Panc1 (cell line): ENCODE measurements around the gene SCIMP. TPM values are rescaled to one million over a fixed set of nuclear protein-coding genes. Genes with fewer than 3 reads are reported as not detected.
"Not testable (repeated sequence)": the region's sequence is repeated elsewhere in the genome, so short reads cannot be mapped to it uniquely, and the experiment has no call there.

Source experiments
- ATAC-seq: fragments of 200-7000 bp; cut with Tn5 transposase; 2 replicates; pipeline ENCODE4 v1.9.1; 2020; ENCODE audit warnings: mild to moderate bottlenecking, moderate library complexity
- BruUV-seq: library from RNA; stranded (reverse); fragments of 400-500 nt; replicated peaks from 2 replicates; lab custom pipeline; 2021; lab: Mats Ljungman, UMichigan
- CTCF ChIA-PET: fragments of 300-600 bp; sonication (Branson Sonifier 250); formaldehyde crosslinking; loops from one replicate; lab custom pipeline; 2022; ENCODE audit warnings: antibody characterized with exemption; lab: Charles Lee
- POLR2A ChIA-PET: fragments of 300-600 bp; sonication (Branson Sonifier 250); formaldehyde crosslinking; loops from one replicate; lab custom pipeline; 2022; ENCODE audit warnings: antibody characterized with exemption; lab: Charles Lee
- DNase-seq: peaks from one replicate; pipeline ENCODE4 v3.0.0-alpha.2; 2010; ENCODE audit warnings: low read depth, low spot score
- H3K27ac ChIP-seq: 2 replicates; pipeline ENCODE4 v1.5.1; 2011; ENCODE audit warnings: mild to moderate bottlenecking, low read length, inconsistent platforms
- H3K27me3 ChIP-seq: fragments of 200-500 bp; sonication (Bioruptor generic); 2 replicates; pipeline ENCODE4 v1.6.0; 2014; ENCODE audit warnings: low read length, inconsistent platforms; ENCODE audit not compliant: control insufficient read depth, insufficient read depth
- H3K36me3 ChIP-seq: fragments of 200-500 bp; sonication (Bioruptor generic); 2 replicates; pipeline ENCODE4 v1.5.1; 2014; ENCODE audit warnings: inconsistent platforms, mild to moderate bottlenecking, low read length, moderate library complexity; ENCODE audit not compliant: control insufficient read depth, insufficient read depth
- H3K4me1 ChIP-seq: 2 replicates; pipeline ENCODE4 v1.5.1; 2011; ENCODE audit warnings: inconsistent platforms, mild to moderate bottlenecking, low read length, moderate library complexity; ENCODE audit not compliant: control insufficient read depth, insufficient read depth
- H3K4me3 ChIP-seq, 2 experiments: 2 replicates each; pipeline ENCODE4 v1.5.1; 2011 to 2012; ENCODE audit warnings: low read depth in 2 of 2, low read length in 2 of 2, mild to moderate bottlenecking in 2 of 2, inconsistent platforms in 1 of 2, moderate library complexity in 1 of 2
- H3K9me3 ChIP-seq: fragments of 200-500 bp; sonication (Bioruptor generic); 2 replicates; pipeline ENCODE4 v1.5.1; 2014; ENCODE audit warnings: low read depth, mild to moderate bottlenecking, inconsistent platforms, low read length, moderate library complexity; ENCODE audit not compliant: control insufficient read depth, insufficient read depth
- CTCF ChIP-seq: fragments of 450-650 bp; IDR thresholded peaks from 2 replicates; pipeline ENCODE4 v1.5.1; 2017; ENCODE audit warnings: mild to moderate bottlenecking
- POLR2AphosphoS5 ChIP-seq: IDR thresholded peaks from 2 replicates; pipeline ENCODE4 v1.6.1; 2012; ENCODE audit warnings: mild to moderate bottlenecking, low read depth, low read length, moderate library complexity
- REST ChIP-seq, 2 experiments: IDR thresholded peaks; 2 replicates each; pipeline ENCODE4 v1.6.1; 2011 to 2012; ENCODE audit warnings: low read depth in 2 of 2, control low read depth in 1 of 2, low read length in 1 of 2, mild to moderate bottlenecking in 1 of 2, moderate library complexity in 1 of 2; ENCODE audit not compliant: insufficient read depth in 1 of 2
- SIN3A ChIP-seq: IDR thresholded peaks from 2 replicates; pipeline ENCODE4 v1.6.1; 2012; ENCODE audit warnings: low read depth, mild to moderate bottlenecking, low read length, moderate library complexity, borderline replicate concordance; ENCODE audit not compliant: insufficient read depth
- TCF7L2 ChIP-seq: IDR thresholded peaks from 2 replicates; pipeline ENCODE4 v1.6.1; 2011; ENCODE audit warnings: mild to moderate bottlenecking, low read depth, low read length, inconsistent platforms
- in situ Hi-C: cut with HindIII; loops from 2 replicates; pipeline ENCODE4 v1.10.0; 2016; ENCODE audit warnings: low sequenced_read_pairs, low pct_unique_long_range_greater_than_20kb
- intact Hi-C: fragments of 100-400 bp; cut with micrococcal nuclease; formaldehyde crosslinking; loops from one replicate; pipeline ENCODE4 v1.10.0; 2022; ENCODE audit not compliant: unreplicated experiment
- total RNA-seq: library from RNA; stranded (reverse); gene quantifications from one replicate; pipeline ENCODE4 v1.2.1, GENCODE V29; 2021; ENCODE audit not compliant: unreplicated experiment

Gene SCIMP
- total RNA-seq, 1 experiment from 2014 or later = not detected

- TF ChIP-seq SIN3A (no peak), TCF7L2 (no peak), REST (IDR thresholded peaks at IDR 0.05; ENCODE audit: insufficient read depth in 1 of 2, low read depth in 2 of 2, low read length in 1 of 2) (no peak), POLR2AphosphoS5 (no peak), CTCF (no peak)
- H3K36me3 ChIP-seq = no peaks in the 10 kb centered on the region
- POLR2A ChIA-PET = no interaction called here
- no peak overlapping the region for H3K4me3 ChIP-seq
- DNase-seq (no peak), ATAC-seq (no peak)
- no peak overlapping the region for H3K27ac ChIP-seq
- no TSS peak for BruUV-seq
- CTCF ChIA-PET = no interaction called here
- no peaks in the 10 kb centered on the region; the same call in 1 of the 2 replicates for H3K4me1 ChIP-seq
- in situ Hi-C loops (no loop called here), intact Hi-C loops (loop anchor here (5.0 kb wide), 1 partner anchor 40 kb away; no protein-coding TSS in a partner anchor)
- no peaks in the 10 kb centered on the region for H3K27me3 ChIP-seq
- H3K9me3 ChIP-seq = no peaks in the 10 kb centered on the region
Observed at GRCh38 chr17:5236938-5237540, 2.4 kb upstream of the SCIMP start.

- H3K27me3 ChIP-seq, H3K9me3 ChIP-seq, BruUV-seq, intact Hi-C loops, POLR2A ChIA-PET, ATAC-seq, H3K27ac ChIP-seq, H3K4me3 ChIP-seq, CTCF ChIA-PET, in situ Hi-C loops, H3K4me1 ChIP-seq, H3K36me3 ChIP-seq, DNase-seq: not testable (repeated sequence)
Observed at GRCh38 chr17:5233492-5233891, 1.2 kb downstream of the SCIMP start.
